ENCODE data around the gene HPS1. TPM values are rescaled to one million over a fixed set of nuclear protein-coding genes. Genes with fewer than 3 reads are reported as not detected.

HPS1 gene
- total and polyA plus RNA-seq, 2 experiments from 2014 or later, result 41.2 to 104 TPM

DNA sequence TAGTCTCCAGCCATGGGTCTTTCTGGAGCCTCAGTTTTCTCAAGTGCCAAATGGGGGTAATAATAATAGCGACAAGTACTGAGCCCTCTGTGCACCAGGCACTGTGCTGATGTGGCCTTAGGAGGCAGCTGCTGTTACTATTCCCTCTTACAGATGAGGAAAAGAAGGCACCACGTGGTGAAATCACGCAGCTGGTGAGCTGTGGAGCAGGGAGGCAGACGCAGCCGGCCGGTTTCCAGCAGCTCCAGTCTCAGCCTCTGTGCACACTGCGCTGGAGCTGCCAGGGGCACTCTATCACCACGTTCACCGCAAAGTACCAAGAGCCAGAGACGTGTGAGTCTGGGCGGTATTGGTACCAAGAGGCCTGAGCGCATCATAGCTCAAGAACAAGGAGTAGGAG, 41.3 kb downstream of the HPS1 start:
- TF ChIP-seq EZH2phosphoT487 (IDR thresholded peaks at IDR 0.05; ENCODE audit: low read depth, severe bottlenecking, unreplicated experiment) (no peak), EZH2 (IDR thresholded peaks at IDR 0.05; ENCODE audit: borderline replicate concordance) (no peak)
- TF ChIP-seq, protein P1, sequence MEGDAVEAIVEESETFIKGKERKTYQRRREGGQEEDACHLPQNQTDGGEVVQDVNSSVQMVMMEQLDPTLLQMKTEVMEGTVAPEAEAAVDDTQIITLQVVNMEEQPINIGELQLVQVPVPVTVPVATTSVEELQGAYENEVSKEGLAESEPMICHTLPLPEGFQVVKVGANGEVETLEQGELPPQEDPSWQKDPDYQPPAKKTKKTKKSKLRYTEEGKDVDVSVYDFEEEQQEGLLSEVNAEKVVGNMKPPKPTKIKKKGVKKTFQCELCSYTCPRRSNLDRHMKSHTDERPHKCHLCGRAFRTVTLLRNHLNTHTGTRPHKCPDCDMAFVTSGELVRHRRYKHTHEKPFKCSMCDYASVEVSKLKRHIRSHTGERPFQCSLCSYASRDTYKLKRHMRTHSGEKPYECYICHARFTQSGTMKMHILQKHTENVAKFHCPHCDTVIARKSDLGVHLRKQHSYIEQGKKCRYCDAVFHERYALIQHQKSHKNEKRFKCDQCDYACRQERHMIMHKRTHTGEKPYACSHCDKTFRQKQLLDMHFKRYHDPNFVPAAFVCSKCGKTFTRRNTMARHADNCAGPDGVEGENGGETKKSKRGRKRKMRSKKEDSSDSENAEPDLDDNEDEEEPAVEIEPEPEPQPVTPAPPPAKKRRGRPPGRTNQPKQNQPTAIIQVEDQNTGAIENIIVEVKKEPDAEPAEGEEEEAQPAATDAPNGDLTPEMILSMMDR (IDR thresholded peaks at IDR 0.05; ENCODE audit: poor library complexity), result no peak
- no peak for DNase-seq (ENCODE audit: low spot score)
- 94% methylated on average over 12 of the region's 12 CpGs for WGBS (ENCODE audit: low lambda C conversion rate, missing lambda C conversion rate)
- H3K79me2 ChIP-seq, result no peaks in the 10 kb centered on the region
- no peaks in the 10 kb centered on the region for H3K9me3 ChIP-seq (ENCODE audit: low read depth)
- H3K27ac ChIP-seq, result peak overlapping the region; percentile 27
- H4K20me1 ChIP-seq (ENCODE audit: insufficient read depth, poor library complexity, severe bottlenecking), result no peaks in the 10 kb centered on the region
- H3K27me3 ChIP-seq, result no peaks in the 10 kb centered on the region
- H3K4me3 ChIP-seq, result no peak overlapping the region
- H3K4me2 ChIP-seq, result no peak overlapping the region
- H3K36me3 ChIP-seq (replicated peaks; ENCODE audit: insufficient read depth, low read depth), result no peaks in the 10 kb centered on the region
- H3K9me2 ChIP-seq (replicated peaks; ENCODE audit: insufficient read depth), result no peaks in the 10 kb centered on the region
- no peak overlapping the region for H2AFZ ChIP-seq
- H3K4me1 ChIP-seq (ENCODE audit: insufficient read depth), result peaks cover 7% of the 10 kb centered on the region

GRCh38 chr10:98404571-98405359, 42.0 kb downstream of the HPS1 start:
- Histone ChIP-seq H3K27ac (peak overlapping the region; percentile 27), H2AFZ (no peak overlapping the region)

DNA sequence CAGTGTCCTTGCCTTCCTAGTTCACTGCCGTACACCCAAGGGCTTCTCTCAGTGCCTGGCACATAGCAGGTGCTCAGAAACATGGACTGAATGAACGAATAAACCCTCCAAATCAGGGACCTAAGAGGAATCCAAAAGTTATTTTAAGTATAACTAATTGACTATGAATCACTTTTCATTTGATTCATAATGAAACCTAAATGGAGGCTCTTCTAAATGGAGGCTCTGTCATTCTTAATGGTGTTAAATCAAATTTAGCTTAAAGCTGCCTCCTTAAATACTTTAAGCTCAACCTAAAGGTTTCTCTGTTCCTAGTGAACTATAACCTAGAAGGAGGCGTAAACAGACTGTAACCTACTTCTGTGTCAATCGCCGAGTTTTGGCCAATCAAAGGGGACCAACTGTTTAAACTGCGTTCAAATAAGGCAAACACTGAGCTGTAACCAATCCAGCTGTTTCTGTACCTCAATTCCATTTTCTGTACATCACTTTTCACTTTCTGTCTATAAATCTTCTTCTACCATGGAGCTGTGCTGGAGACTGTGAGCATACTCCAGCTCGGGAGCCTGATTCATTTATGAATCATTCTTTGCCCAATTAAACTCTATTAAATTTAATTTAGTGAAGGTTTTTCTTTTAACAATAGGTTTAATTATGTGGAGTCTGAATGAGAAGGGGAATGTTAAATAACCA, 42.8 kb downstream of the HPS1 start:
- no peak for DNase-seq (ENCODE audit: low spot score)
- no peak overlapping the region for H3K4me3 ChIP-seq
- H3K79me2 ChIP-seq, result no peaks in the 10 kb centered on the region
- no peak overlapping the region for H2AFZ ChIP-seq
- peak overlapping the region; percentile 13 for H3K4me2 ChIP-seq
- H3K4me1 ChIP-seq (ENCODE audit: insufficient read depth), result peaks cover 7% of the 10 kb centered on the region
- H4K20me1 ChIP-seq (ENCODE audit: insufficient read depth, poor library complexity, severe bottlenecking), result no peaks in the 10 kb centered on the region
- no peaks in the 10 kb centered on the region for H3K9me3 ChIP-seq (ENCODE audit: low read depth)
- TF ChIP-seq, protein P1 (IDR thresholded peaks at IDR 0.05; ENCODE audit: poor library complexity), result no peak
- H3K9me2 ChIP-seq (replicated peaks; ENCODE audit: insufficient read depth), result no peaks in the 10 kb centered on the region
- WGBS (ENCODE audit: low lambda C conversion rate, missing lambda C conversion rate), result 80% methylated on average over 7 of the region's 7 CpGs
- H3K27ac ChIP-seq, result peak overlapping the region; percentile 27
- H3K36me3 ChIP-seq (replicated peaks; ENCODE audit: insufficient read depth, low read depth), result no peaks in the 10 kb centered on the region
- no peaks in the 10 kb centered on the region for H3K27me3 ChIP-seq

More at GRCh38 chr10:98404571-98405359, 42.0 kb downstream of the HPS1 start:
- Histone ChIP-seq H4K20me1 (ENCODE audit: insufficient read depth, poor library complexity, severe bottlenecking) (no peaks in the 10 kb centered on the region), H3K4me1 (ENCODE audit: insufficient read depth) (peaks cover 7% of the 10 kb centered on the region), H3K4me3 (no peak overlapping the region), H3K36me3 (replicated peaks; ENCODE audit: insufficient read depth, low read depth) (no peaks in the 10 kb centered on the region), H3K9me3 (ENCODE audit: low read depth) (no peaks in the 10 kb centered on the region), H3K79me2 (no peaks in the 10 kb centered on the region), H3K4me2 (peak overlapping the region; percentile 13), H3K27me3 (no peaks in the 10 kb centered on the region), H3K9me2 (replicated peaks; ENCODE audit: insufficient read depth) (no peaks in the 10 kb centered on the region)
- TF ChIP-seq, protein P1 (IDR thresholded peaks at IDR 0.05; ENCODE audit: poor library complexity), result no peak
- TF ChIP-seq EZH2 (IDR thresholded peaks at IDR 0.05; ENCODE audit: borderline replicate concordance) (no peak), EZH2phosphoT487 (IDR thresholded peaks at IDR 0.05; ENCODE audit: low read depth, severe bottlenecking, unreplicated experiment) (no peak)
- DNase-seq (ENCODE audit: low spot score), result no peak
- WGBS (ENCODE audit: low lambda C conversion rate, missing lambda C conversion rate), result 54% methylated on average over 8 of the region's 8 CpGs

All from hepatocyte (in vitro differentiated cells).